Right ventricle myocardium inferior (tissue), 1 donor: ENCODE data around the gene ASTN2. TPM values are rescaled to one million over a fixed set of nuclear protein-coding genes. Genes with fewer than 3 reads are reported as not detected.

Experiments
- ATAC-seq: fragments of 200-7000 bp; cut with Tn5 transposase; one replicate; pipeline ENCODE4 v1.9.1; 2020; ENCODE audit warnings: mild to moderate bottlenecking, moderate library complexity
- DNase-seq: peaks from one replicate; pipeline ENCODE4 v3.0.0; 2021; ENCODE audit errors: missing footprints
- intact Hi-C: fragments of 100-400 bp; cut with DNase I; formaldehyde crosslinking; loops from one replicate; pipeline ENCODE4 v1.11.0; 2022
- total RNA-seq: library from RNA; stranded (reverse); fragmentation: NEBNext Ultra II Directional; extraction: Animal tissue kit (Norgen Biotek cat#: 25700); gene quantifications from one replicate; pipeline ENCODE4 v1.2.1, GENCODE V29; 2021
- donor health status: DM: no; HTN: yes; CAD: no; lungs with severe emphysema.

ASTN2 gene
- total RNA-seq, 1 donor from 2014 or later, result 8.3 TPM

DNA sequence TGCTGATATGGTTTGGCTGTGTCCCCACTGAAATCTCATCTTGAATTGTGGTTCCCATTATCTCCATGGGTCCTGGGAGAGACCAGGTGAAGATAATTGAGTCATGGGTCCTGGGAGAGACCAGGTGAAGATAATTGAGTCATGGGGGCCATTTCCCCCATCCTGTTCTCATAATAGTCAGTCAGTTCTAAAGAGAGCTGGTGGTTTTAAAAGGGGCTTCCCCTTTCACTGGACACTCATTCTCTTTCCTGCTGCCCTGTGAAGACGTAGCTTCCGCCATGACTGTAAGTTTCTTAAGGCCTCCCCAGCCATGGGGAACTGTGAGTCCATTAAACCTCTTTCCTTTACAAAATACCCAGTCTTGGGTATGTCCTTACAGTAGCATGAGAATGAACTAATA, 628.1 kb downstream of the ASTN2 start:
- intact Hi-C loops, result no loop called here
- DNase-seq (no peak), ATAC-seq (no peak)

DNA sequence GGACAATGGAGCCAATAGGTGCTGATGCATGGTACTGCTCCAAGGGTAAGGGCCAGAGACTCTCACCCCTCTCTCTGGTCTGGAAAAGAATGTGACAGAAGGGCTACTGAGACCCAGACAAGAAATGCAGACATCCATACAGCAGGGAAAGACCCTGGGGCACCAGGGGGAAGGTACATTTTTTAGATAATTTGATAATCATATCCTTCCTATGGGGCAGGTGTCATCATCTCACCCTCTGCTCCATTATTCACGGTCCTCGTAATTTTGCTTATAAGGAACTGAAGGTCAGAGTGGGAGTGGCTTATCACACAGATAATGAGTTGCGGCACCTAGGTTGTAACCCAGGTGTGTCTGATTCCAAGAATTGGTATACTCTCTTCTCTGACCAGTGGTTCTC, 637.7 kb downstream of the ASTN2 start:
- ATAC-seq (no peak), DNase-seq (no peak)
- intact Hi-C loops, result no loop called here

DNA sequence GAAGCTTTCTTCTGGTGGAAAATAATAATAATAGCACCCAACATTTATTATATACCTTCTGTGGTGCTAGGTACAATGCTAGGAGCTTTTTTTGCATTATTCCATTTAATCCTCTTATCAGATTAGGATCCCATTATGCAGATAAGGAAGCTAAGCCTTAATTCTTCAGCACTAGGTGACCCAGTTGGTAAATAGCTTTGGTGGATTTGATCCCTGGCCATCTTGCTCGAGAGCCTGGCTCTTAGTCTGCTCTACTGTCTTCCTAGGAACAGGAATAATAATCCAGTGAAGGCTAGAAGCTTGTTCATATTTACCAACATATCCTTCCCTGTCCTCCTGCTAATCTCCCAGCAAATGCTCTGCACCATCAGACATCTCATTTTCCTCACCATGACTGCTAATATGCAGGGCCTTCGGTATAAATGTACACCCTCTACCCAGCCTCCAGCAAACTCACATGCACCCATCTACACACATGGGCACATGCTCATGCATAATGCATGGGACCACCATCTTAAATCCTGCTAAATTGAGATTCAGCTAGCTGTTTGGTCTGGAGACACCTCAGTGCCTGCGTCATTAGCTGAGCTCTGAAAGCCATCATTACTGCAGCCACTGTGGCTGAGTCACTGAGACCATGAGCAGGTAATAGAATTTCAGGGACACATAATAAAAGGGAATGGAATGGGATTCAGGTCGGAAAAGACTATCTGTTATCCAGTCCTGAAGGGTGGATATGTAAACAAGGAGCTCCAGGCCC, 640.3 kb downstream of the ASTN2 start:
- intact Hi-C loops, result no loop called here
- ATAC-seq, result no peak
- no peak for DNase-seq

DNA sequence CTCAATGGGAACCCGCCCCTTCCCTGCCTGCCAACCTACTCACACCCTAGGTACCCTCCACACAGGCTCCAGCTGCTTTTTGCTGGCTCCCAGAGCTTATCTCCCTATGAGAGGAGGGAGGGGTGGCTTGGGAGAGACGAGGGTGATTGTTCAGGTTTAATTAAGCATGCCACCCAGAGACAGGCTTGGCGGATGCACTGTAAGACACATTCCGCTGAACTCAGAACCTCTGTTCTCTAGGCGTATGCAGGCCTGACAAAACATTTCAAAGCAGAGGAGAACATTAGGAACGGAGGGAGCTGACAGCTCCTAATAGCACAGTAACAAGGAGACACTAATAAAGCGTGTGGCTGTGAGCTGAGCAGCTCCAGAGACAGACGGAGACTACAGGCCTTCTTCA, 647.6 kb downstream of the ASTN2 start:
- no peak for DNase-seq
- intact Hi-C loops, result no loop called here
- no peak for ATAC-seq

DNA sequence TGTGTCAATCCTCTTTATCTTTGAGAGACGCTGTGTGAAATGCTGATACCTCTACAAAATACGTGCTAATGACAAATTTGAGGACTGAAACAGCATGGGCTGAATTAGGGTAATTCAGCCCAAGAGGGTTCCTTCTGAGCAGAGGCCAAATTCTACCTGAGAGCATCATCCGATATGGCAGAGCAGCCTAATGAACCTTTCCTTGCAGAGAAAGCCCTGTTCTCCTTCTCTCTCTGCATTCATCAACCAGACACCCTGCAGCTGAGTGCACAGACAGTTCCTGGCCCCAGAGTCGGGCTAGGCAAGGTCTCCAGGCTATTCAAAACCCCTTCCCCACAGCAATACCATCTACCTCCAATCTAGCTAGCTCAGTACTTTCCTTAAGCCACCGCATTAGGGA, 649.8 kb downstream of the ASTN2 start:
- no peak for ATAC-seq
- intact Hi-C loops, result no loop called here
- no peak for DNase-seq

DNA sequence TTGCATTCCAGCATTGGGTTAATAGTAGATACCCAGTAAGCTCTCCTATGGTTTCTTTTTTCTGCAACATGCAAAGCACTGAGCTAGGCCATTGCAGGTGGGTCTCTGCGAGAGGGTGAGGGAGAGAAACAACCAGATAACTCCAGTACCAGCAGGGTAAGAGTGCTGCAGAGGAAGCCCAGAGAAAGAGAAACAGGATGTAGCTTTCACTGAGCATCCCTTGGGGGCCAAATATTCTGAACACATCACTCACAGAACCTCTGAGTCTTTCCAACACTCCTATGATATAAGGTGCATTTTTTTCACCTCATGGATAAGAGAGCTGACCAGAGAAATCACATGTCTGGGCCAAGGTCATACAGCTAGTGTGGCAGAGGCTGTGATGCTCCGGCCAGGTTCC, 651.1 kb downstream of the ASTN2 start:
- no peak for DNase-seq
- no peak for ATAC-seq
- intact Hi-C loops, result no loop called here

DNA sequence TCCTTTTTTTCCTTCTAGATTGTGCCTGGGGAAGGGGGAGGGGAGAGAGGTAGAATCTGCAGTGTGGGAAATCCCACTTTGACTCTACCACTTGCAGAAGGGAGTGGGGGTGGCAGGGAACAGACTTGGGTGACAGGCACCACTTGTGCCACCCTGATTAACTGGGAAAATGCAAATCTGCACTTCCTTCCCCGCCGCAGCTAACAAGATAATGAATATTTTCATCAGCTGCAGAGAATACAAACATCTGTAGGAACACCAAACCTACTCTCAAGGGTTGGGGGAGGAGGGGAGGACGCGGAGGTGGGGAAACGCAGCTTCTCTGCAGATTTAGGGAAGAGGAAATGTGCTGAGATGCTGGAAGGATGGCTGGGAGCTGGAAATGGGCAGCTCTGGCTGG, 654.2 kb downstream of the ASTN2 start:
- intact Hi-C loops, result no loop called here
- no peak for ATAC-seq
- DNase-seq, result no peak

DNA sequence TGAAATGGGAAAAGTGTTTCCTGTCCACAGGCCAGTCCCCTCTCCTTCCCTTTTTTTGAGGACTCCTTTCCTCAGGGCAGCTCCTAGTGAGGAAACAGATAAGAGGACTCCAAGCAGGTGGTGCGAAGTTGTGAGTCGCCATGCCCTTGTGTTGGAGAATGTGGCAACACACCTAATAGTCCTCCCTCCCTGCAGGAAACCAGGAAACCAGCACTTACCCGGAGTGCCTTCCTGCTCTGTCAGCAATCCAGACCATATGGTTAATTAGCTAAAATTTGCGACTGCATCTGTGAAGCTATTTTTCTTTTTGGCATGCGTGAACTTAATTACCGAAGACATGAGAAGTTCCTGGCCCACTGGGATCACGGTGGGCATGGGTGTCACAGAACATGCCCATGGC, 657.8 kb downstream of the ASTN2 start:
- intact Hi-C loops, result no loop called here
- no peak for ATAC-seq
- DNase-seq, result no peak

DNA sequence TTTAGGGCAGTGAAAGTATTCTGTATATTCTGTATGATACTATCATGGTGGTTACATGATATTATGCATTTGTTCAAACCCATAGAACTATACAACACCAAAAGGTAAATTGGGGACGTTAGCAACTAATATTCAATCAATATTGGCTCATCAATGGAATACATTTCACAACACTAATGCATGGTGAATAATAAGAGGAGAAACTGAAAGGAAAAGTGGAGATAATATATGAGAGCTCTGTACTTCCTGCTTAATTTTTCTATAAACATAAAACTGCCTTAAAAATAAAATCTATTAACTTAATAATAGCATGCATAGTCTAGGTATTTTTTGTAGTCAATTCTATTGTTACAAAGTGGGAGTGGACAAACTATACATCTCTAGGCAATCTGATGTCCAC, 661.5 kb downstream of the ASTN2 start:
- DNase-seq, result no peak
- intact Hi-C loops, result no loop called here
- ATAC-seq, result no peak

DNA sequence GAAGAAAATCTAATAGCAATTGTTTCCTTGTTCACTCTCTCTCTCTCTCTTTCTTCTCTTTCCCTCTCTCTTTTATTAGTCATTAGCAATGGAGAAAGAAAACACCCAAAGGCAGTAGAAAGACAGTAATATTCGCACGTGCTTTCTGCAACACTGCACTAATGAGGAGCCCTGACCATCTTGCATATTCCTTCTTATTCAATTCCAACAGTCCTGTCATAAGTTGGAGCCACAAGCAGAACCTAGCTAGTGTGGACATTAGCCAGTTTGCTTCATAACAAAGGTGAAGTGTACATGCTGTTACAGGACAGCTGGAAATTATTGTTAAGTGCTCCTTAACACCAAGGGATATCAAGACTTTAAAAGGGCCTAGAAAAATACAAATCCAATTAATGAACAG, 664.3 kb downstream of the ASTN2 start:
- no peak for DNase-seq
- intact Hi-C loops, result no loop called here
- no peak for ATAC-seq

DNA sequence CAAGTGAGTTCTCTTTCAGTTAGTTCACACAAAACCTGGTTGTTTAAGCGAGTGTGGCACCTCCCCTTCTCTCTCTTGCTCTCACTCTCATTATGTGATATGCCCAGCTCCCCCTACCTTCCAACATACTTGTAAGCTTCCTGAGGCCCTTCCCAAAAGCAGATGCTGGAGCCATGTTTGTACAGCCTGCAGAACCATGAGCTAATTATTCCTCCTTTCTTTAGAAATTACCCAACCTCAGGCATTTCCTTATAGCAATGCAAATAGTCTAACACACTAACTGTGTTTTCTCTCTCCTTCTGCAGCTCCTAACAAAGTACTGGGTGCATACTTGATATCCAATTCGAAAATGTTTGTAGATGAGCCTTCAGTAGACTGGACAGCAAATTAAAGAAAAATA, 665.1 kb downstream of the ASTN2 start:
- ATAC-seq (no peak), DNase-seq (no peak)
- intact Hi-C loops, result no loop called here

DNA sequence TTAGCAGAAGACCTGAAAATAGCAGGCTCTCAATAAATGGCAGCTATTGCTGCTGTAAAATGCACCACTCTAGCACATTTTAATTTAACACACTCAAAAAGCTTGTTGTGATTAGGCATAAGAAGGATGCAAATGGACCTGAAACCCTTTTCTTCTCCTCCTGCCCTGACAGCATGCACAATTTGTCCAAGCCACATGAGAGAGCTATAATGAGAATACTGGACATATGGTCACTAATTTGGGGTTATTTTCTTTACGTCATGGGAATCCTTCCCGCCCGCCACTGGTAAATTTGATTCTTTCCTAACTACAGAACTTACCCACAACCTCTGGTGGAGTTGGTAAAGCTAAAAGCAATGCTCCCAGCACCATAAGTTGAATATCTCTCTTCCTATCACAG, 665.7 kb downstream of the ASTN2 start:
- intact Hi-C loops, result no loop called here
- no peak for ATAC-seq
- no peak for DNase-seq

DNA sequence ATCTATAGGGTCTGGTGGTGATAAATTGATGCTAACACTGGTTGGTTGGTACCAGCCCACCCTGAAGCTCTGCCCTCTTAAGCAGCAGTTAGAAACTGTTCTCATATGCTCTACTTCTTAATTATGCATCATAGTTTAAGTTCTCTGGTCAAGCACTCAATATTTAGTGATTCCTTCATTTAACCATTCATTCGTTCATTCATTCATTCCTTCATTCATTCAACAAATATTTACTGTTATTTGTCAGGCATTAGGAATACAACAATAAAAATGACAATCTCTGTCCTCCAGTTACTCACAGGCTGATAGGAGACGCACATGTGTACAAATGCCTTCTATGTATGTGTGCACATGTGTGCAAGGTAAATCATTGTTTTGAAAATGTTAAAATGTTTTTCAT, 673.1 kb downstream of the ASTN2 start:
- DNase-seq (no peak), ATAC-seq (no peak)
- intact Hi-C loops, result no loop called here

DNA sequence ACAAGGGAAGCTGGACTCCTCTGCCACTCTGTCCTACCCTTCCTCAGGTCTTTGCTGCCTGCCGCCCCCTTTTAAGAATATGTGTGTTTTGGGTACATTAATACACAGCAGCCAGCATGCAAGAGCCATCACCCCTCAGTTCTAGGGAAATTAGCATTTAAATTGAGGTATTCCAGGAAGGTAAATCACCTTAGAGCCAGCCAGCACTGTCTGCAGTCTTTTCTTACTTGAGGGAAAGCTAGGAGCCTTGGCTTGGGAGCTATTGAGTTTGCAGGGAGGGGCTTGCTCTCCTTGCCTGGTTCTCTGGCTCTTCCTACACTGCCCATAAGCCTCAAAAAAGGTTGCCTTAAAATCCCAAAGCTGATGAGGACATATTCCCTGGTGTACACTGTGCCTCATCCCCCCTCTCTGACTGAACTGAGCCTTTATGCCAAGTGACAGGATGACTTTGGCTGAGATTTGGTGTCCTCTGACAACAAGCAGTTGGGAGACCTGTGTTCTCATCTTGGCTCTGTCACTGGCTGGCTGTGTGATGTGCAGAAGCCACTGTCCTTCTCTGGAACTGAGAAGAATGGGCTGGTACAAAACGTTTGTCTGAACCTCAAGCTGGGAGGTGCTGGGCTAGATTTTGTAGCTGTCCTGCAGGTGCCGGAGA, 673.6 kb downstream of the ASTN2 start:
- DNase-seq, result no peak
- intact Hi-C loops, result no loop called here
- no peak for ATAC-seq

DNA sequence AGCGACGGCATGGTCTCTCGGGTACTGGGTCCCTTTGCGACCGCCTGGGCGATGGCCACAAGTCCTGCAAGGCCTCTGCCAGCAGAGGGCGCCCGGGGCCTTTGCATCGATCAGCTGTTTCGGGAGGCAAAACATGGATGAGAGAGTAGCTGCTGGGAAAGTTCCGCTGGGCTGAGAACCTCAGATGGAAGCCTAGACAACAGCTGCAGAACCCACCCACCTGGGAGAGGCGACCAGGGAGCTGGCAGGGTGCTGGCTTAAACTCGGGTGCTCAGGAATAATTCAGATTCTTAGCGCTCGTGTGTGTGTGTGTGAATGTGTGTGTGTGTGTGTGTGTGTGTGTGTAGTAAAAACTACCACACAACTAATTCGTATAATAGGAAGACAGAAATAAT, 677.7 kb downstream of the ASTN2 start:
- peak; percentile 68 for ATAC-seq
- intact Hi-C loops, result loop anchor here (2.0 kb wide), 1 partner anchor 124 kb away; no protein-coding TSS in a partner anchor
- DNase-seq, result peak; percentile 85

DNA sequence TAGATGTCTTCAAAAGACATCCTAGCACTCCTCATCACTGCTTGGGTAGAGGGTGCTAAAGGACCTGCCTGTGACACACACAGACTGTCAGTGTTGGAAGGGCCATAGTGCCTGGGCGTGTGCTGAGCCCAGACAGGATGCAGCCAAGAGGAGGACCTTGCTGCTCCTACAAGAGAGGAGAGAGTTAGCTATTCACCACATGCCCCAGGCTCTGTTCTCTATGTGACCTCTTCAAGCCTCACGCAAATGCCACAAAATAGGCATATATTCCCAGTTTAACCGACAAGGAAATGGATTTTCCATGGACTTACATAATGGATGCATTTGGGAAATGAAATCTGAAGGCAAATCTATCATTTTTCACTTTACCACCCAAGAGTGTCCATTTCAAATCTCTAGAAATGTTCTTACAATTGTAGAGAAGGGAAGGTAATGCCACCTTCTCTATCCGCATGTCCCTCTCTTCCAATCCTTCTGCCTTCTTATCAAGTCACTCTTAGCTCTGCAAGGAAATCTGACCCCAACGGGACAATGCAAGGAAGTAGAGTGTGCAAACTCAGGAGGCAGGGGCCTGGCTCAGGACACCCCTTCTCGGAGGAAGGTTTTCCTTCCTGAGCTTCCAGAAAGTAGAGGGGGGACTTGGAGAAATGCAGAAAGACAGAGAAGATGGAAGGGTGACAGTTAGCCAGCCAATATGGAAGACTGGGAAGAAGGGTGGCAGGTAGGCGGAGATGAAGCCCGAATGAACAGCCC, 678.3 kb downstream of the ASTN2 start:
- intact Hi-C loops, result loop anchor here (2.0 kb wide), 1 partner anchor 124 kb away; no protein-coding TSS in a partner anchor
- DNase-seq (no peak), ATAC-seq (no peak)

DNA sequence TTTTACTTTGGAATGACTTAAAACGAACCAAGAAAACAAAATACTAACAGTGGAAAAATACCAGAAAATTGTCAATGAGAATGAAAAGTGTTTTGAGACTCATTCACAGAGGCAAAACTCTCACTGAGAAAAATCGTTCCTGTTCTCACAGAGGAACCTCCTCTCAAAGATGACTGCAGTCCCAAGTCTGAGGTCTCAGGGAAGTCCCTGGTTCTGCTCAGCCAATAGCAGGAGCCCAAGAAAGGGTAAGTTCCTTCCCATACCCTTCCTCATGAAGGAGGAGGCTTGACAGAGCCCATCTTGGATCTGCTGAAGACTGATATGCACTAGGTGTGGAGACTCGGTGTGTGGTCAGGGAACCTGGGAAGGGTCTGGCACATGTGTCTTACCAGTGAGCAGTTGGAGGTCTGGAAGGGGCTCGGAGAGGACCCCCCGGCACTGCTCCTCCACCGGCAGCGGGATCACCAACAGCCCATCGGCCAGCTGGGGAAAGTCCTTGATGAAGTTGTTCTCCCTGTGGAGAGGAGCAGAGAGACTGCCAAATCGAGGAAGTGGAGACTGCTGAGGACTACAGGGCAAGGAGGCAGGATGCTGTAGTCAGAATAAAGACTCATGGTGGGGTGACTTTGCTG, 681.7 kb downstream of the ASTN2 start:
- intact Hi-C loops, result no loop called here
- no peak for DNase-seq
- no peak for ATAC-seq

DNA sequence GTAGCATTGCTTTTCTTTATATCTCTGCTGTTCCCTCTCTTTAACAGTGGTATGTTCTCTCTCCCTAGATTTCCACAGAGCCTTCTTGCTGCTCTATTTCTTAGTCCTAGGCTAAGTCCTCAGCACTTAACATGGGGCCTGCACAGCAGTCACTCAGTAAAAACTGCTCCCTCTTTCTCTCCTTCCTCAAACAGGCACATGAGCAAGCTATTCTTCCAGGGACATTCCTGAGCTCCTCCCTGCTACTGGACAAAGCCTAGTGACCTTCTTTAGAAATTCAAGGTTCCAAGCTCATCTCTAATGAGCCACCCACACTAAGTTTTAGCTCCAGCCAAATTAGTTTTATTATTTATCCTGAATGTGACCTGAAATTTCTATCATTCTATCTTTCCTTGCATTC, 688.3 kb downstream of the ASTN2 start:
- ATAC-seq (no peak), DNase-seq (no peak)
- intact Hi-C loops, result no loop called here

DNA sequence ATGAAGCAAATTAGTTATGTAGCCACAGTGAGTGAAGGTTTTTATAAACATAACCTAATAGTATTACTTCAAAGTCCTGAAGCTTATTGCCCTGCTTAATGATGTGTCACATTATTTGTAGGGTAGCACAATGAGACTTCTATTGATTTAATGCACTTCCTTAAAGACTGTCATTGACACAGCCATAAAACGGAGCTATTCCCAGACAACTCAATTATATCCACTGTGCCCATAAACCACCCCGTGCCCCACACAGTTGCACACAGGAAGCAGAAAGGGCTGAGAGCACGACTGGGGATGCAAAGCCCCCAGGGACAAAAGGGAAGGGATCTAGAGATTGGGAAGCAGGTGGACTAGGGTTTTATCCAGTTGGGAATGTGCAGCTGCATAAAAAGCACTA, 690.7 kb downstream of the ASTN2 start:
- DNase-seq (no peak), ATAC-seq (no peak)
- intact Hi-C loops, result no loop called here

DNA sequence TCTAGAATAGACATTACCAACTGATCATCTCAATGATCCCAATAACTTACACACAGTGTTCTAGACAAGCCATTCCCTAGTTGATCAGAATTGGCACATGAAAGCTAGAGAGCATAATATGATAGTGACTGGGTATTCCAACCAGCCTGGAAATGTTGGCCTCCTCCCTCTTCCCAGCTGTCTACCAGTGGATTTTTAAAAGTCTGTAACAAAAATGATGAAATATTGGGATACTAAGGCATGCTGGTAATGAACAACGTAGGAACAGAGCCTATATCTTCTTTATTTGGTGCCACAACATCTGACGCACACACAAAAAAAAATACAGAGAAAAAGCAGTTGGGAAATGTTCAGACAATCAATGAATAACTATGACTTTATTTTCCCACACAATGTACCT, 692.9 kb downstream of the ASTN2 start:
- ATAC-seq (no peak), DNase-seq (no peak)
- intact Hi-C loops, result no loop called here
